SIG-M5 (cell line): Measurements from ENCODE around the gene ST8SIA5.
A peak's percentile ranks its signal among the peaks of the same experiment; 100 is the strongest.
"Not testable (repeated sequence)": the region's sequence is repeated elsewhere in the genome, so short reads cannot be mapped to it uniquely, and the experiment has no call there.

Experiments used
- DNase-seq: peaks from one replicate; lab custom pipeline; 2025; lab: John Stamatoyannopoulos, UW

ST8SIA5 gene

GRCh38 chr18:46756559-46757201, at the start of gene ST8SIA5:
Gene ST8SIA5, minus strand, starts transcription at chr18:46757053. Its CDS starts 545 bp downstream, at chr18:46756508.
- no peak for DNase-seq

GRCh38 chr18:46795945-46796344, 39.1 kb upstream of the ST8SIA5 start:
- not testable (repeated sequence) for DNase-seq

GRCh38 chr18:46794607-46795006, 37.8 kb upstream of the ST8SIA5 start:
- no peak for DNase-seq

- DNase-seq = no peak
Observed at GRCh38 chr18:46793565-46793964, 36.7 kb upstream of the ST8SIA5 start.

- no peak for DNase-seq
Observed at GRCh38 chr18:46789088-46789487, 32.2 kb upstream of the ST8SIA5 start.

GRCh38 chr18:46787674-46788073, 30.8 kb upstream of the ST8SIA5 start:
- no peak for DNase-seq

- no peak for DNase-seq
Observed at GRCh38 chr18:46772357-46772756, 15.5 kb upstream of the ST8SIA5 start.

- no peak for DNase-seq
Observed at GRCh38 chr18:46771141-46771540, 14.3 kb upstream of the ST8SIA5 start.

GRCh38 chr18:46770708-46771107, 13.9 kb upstream of the ST8SIA5 start:
- no peak for DNase-seq

GRCh38 chr18:46768166-46768921, 11.5 kb upstream of the ST8SIA5 start:
- no peak for DNase-seq

GRCh38 chr18:46767217-46767616, 10.4 kb upstream of the ST8SIA5 start:
- no peak for DNase-seq

GRCh38 chr18:46764586-46764985, 7.7 kb upstream of the ST8SIA5 start:
- DNase-seq = no peak

- DNase-seq = no peak
Observed at GRCh38 chr18:46761059-46761769, 4.4 kb upstream of the ST8SIA5 start.

GRCh38 chr18:46759890-46760289, 3.0 kb upstream of the ST8SIA5 start:
- DNase-seq = no peak

GRCh38 chr18:46756025-46756558, 761 bp downstream of the ST8SIA5 start:
- no peak for DNase-seq

GRCh38 chr18:46755315-46756024, 1.4 kb downstream of the ST8SIA5 start:
- no peak for DNase-seq

GRCh38 chr18:46754661-46755292, 2.1 kb downstream of the ST8SIA5 start:
- no peak for DNase-seq

GRCh38 chr18:46754188-46754587, 2.7 kb downstream of the ST8SIA5 start:
- DNase-seq = peak; percentile 9

GRCh38 chr18:46751882-46752281, 5.0 kb downstream of the ST8SIA5 start:
- no peak for DNase-seq

GRCh38 chr18:46750626-46751025, 6.2 kb downstream of the ST8SIA5 start:
- DNase-seq = no peak

GRCh38 chr18:46748466-46748865, 8.4 kb downstream of the ST8SIA5 start:
- no peak for DNase-seq

- DNase-seq = no peak
Observed at GRCh38 chr18:46740046-46740445, 16.8 kb downstream of the ST8SIA5 start.
